Stimulated activated CD4-positive, alpha-beta T cell treated with anti-CD3 and anti-CD28 coated beads, Interleukin-1b, Interleukin-23, amount 100 ng/mL, for 4 hours (primary cell): ENCODE data around the gene PTPRK.
"Not testable (repeated sequence)": the region's sequence is repeated elsewhere in the genome, so short reads cannot be mapped to it uniquely, and the experiment has no call there.

Source experiments
- DNase-seq, 2 donors: peaks; one replicate each; pipeline ENCODE4 v3.0.0-alpha.2; 2020; ENCODE audit warnings: low read depth in 2 of 2

PTPRK gene

DNA sequence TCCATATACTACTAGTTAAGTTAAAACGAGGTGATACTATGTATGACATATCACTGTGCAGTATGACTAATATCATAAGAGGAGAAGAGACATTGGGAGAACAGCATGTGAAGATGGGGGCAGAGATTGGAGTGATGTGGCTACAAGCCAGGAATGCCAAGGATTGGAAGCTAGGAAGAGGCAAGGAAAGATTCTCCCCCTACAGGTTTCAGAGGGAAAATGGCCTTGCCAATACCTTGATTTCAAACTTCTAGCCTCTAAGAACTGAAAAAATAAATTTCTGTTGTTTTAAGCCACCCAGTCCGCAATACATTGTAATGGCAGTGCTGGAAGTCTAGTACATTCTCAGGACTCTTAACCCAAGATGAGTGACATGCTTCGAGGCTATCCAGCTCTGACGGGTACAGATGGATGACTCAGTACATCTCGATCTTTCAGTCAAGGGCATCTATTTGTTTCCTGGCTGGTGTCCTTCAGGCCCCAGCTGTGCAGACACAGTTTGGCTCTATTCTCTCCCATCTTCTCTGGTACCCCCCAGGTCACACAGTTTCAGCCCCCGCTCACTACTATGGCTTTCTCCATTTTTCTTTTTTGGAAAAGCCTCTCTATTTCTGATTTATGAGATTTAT lies 564.0 kb downstream of the PTPRK start:
- DNase-seq = no peak

DNA sequence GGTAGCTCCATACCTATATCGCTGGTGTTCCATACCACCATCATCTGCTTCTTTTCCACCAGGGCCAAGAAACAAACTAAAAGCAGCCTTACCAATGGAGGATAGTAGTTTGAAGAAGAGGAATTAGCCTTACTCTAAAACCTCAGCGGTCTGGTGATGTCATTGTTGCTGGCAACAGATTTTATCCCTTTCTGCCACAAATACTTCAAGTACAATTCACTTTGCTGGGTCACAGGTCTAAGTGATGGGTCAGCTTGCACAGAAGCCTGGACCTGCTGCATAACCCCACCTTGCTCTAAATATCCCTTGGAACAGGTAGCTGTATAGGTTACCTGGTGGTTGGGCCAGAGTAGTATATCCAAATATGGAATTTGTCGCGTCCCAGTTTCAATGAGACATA lies 566.3 kb downstream of the PTPRK start:
- no peak for DNase-seq

DNA sequence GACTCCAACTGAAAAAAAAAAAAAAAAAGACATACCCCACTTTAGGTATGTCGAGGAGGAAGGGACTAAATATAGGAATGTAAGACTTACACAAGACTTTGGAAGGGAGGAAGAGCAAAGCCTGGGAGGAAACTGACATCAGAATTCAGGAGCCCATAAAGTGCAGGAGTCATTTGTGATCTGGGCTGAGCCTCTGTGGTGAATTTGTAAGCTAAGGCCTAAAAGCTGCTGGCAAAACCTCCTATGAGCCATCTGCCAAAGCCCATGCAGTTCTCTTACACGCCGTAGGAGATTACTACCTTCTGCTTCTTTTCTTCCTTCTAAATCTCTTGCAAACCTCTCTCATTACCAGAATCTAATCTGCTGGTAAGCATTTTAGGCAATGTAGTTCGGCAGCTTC lies 567.6 kb downstream of the PTPRK start:
- no peak for DNase-seq

DNA sequence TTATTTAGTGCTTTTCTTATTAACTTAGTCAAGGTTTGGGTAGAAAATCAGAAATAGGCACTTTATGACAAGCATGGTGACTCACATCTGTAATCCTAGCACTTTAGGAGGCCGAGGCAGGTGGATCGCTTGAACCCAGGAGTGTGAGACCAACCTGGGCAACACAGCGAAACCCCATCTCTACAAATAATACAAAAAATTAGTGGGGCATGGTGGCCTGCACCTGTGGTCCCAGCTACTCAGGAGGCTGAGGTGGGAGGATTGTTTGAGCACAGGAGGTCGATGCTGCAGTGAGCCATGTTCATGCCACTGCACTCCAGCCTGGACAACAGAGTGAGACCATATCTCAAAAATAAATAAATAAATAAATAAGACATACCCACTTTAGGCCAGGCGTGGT lies 568.2 kb downstream of the PTPRK start:
- DNase-seq = no peak

DNA sequence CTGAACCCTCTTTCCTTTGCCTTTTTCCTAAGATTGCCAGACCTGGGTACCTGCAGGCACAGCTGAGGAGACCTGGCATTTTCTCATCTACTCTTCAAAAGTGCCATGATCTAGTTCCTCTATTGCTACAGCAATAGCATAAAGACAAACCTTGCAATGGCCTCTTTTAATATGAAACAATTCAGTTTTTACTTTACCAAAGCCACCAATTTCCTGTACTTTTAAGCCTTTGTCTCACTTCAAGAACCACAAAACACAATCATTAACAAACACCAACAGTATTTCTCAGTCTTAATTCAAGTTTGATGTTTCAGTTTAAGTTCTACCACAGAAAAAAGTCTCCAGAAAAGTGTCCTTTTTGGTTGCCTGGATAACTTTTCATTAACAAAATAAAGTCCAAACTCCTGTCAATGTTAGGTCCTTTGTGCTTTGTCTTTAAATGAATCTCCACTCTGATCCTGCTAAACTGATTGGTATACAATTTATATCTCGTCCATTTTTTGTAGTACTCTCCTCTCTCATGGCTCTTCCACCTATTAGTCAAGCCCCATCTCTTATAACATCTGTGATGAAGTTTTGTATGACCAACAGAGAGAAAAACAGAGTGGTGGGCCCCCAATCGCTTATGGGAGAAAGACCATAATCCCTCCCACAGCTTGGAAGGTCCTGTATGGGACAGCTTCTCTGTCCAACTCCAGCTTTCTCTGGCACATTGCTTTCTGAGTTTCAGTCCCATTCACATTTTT lies 569.1 kb downstream of the PTPRK start:
- DNase-seq = no peak

DNA sequence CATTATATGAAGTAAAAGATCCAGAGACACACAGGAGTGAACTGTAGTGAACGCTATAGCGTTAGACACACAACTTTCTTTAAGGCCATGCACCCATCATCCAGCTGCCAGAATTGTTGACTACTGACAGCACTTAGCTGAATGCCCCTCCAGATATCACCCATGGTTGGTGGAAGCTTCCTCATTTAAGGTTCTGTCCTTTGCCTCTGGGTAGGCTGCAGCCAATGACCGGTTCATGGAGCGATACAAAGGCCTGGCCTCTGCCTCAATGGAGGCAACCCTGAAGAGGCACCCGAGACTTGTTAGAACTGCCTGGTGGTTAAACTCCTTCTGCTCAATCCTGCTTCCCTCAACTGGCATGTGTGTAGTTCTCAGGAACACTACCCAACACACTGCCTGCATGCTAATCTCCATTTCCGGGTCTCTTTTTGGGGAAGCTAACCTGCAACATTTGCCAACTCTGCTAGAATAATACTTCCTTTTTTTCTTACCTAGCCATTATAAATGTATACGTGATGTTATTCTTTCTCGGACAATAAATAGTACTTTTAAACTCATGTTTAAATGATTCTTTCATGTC lies 569.7 kb downstream of the PTPRK start:
- DNase-seq = no peak

DNA sequence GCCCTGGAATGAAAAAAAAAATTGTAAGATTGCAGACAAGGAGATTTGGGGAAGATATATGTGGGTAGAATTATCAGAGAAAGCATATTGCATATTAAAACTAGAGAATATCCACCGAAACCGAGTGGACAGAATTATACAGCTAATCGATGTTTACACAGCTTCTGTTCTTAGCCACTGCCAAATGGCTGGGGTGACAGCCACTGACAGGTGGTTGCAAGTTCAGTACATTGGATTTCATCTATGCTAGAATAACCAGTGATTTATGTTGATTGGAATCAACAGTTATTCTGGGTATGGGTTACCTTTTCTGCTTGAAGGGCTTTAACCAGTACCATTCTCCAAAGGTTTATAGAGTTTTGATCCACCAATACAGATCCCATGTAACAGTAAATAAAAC lies 571.1 kb downstream of the PTPRK start:
- no peak for DNase-seq

DNA sequence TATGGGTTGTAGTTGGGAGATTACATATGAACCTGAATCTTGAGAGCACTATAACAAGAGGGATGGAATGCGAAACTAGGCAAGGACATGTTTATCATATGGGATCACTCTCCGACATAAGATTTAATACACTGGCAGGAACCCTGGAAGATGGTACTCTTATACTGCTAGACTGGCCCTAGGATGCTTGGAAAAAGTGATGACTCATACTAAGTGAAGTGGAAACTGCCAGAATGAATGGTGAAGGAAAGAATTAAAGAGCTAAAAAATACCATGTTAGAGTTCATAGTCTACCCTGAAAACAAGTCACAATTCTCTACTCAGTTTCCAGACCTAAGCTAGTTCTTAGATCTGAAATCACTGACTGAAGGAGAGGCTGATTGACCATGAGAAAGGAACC lies 574.0 kb downstream of the PTPRK start:
- no peak for DNase-seq

DNA sequence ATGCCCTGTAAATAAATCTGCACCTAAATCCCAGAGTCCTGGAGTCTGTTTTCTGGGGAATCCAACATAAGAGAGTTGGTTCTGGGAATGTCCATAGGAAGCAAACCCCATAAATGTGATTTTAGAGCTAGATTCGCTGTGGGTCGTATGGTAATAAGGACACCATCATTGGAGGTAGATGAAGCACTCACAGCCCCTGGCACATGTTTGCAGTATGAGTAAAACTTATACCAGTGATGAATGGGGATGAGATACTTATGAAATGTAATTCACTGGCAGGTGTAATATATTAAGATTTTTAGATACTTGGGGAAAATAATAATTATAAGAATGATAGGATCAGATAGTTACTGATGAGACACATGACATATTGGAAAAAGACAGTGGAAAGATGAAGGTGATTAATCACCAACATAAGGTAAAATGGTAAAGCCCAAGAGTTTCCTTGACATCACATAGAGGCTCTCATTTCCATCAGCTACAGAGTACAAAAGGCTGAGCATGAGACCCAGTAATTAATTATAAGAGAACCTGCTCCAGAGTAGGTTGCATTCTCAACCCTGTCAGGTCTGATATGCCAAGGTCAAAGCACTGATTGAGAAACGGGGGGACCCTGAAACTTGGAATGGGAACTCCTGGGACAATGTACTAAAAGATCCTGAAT lies 574.8 kb downstream of the PTPRK start:
- no peak for DNase-seq

DNA sequence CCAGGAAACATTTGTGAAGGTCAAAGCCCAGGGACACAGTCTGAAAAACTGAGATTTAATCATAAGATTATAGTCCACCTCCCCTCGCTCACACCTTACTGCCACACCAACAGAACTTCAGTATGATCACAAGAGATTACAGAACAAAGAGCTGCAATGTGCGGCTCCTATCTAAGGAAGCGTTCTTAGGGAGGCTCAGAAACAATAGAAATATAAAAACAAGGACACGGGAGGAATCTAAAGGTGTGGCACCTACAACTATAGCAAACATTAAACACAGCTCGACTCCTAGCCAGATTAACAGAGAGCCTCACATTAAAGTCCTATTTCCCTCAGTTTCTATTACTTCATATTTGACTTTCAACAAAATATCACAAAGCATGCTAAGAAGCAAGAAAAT lies 579.2 kb downstream of the PTPRK start:
- DNase-seq = no peak

DNA sequence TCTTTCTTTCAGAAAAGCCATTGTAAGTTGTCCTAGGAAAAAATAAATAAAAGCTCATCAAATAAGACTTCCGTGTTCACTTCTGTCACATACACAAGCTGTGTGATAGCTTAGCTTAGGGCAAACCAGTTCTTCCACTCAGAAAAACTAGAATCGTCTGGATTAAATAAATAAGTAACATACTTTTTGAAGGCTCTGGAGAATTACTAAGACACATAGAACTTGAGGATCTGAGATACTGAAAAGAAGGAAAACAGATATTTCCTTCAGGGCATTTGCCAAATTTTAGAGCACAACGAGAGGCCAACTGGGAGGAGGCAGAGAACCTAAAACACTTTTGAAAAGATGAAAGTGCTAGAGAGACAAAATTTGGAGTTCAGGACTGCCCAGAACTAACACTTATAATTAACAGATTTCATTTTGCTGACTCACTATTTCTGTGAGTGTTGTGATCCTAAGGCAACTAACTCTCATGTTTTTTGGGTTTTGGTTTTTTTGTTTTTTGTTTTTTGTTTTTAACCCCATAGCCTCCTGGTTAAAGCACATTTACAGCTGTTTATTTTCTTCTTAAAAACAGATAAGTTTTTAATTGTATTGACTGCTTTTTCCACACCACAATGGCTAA lies 580.8 kb downstream of the PTPRK start:
- DNase-seq = no peak

DNA sequence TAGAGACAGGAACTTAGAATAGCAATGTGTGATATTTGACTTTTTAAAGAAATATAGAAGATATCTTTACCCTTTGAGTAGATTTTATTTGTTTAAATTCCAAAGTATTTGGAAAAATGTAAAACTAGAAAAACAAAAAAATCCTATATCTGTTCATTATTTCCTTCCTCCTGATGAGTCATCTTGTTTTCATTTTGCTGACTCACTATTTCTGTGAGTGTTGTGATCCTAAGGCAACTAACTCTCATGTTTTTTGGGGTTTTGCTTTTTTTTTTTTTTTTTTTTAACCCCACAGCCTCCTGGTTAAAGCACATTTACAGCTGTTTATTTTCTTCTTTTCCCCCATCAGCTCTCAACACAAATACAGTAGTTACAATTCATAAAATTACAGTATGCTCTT lies 581.7 kb downstream of the PTPRK start:
- DNase-seq = no peak

DNA sequence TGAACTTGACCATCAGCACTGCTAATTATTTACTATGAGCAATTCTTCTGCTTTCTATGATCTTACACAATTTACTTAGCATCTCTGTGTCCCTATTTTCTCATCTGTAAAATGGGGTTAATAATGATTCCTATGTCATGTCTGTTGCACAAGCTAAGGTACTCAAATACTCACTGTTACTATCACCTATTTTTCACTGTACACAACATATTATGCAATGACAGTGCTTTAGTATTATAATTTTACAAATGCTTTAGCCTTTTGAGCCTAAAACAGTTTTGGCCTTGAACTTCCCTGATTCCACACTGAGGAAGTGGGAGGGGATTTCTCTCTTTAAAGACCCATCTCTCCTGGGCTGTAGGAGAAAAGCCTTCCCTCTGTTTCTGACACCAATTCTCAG lies 582.7 kb downstream of the PTPRK start:
- DNase-seq = no peak

DNA sequence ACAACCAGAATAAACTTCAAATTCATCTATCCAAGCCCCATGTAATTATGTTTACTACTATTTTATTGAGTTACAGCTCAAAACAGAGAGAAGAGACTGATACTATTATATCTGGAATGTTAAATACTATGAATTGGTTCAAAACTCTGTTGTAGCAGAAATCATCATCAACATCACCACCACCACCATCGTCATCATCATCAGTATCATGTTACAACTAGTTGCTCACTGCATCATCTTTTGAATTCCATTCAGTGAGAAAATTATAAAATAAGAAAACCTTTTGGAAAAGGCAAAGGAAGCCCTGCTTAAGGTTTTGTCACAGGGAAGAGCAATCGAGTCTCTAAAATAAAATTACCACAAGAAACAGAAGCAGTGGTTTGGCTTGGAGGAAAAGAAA lies 583.3 kb downstream of the PTPRK start:
- DNase-seq = no peak

DNA sequence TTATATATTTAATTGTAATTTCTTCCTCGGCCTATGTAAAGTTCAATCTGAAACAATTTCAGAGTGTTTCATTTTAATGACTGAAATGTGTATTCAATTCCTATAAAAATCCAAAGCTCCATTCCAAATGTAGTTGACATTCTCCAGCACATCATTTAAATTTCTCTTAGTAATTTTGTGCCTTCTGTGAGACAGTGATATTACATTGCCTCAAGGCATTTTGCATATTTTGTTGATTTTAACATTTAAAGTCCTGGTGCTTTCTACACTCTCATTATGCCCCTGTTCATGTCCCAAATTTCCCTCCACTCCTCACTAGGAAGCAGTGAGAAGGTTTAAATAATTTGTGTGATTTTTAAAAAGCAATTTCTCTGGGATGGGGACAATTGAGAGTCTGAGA lies 585.4 kb downstream of the PTPRK start:
- DNase-seq = no peak

DNA sequence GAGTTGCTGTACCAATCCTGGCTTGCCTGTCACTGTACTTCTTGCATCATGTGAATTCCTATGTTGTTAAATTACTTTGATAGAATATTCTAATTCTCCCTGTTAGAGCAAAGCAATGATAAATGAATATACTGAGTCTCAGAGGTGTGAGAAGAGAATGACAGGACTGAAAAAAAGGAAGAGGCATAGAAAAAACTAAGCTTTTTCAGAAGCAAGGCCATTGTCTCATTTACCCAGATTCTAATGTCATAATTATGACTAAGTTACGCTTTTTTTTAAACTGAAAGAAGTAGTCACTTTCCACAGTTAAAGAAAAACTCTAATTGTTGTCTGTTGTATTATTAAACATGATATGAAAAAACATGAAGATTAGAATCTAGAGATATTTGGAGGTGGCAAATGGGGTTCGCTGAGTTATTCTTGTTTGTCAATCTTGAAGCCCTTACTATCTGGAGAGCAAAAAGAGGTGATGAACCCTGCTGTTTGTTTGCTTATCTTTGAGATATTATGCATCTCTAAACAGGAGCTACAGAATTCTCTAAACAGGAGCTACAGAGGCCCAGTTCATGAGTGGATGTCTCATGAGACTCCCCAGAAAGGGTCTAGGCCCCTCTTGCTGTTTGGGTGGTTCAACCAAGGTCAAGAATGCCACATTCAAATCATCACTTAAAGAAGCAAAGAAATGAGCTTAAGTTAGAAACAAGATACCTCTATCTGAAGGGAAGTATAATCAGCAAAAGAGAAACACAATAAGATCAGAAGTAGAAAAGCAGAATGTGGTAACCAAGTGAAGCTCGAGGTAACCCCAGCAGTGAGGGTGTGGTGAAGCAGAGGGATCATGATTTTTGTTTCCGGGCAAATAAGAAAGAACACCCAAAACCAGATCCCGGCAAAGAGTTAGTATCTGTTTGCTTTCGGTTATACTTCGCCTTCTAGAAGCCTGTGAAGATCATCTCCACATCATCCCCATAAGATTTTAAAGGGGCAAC lies 586.3 kb downstream of the PTPRK start:
- DNase-seq = peak in 1 of 2 donors; percentile 17

DNA sequence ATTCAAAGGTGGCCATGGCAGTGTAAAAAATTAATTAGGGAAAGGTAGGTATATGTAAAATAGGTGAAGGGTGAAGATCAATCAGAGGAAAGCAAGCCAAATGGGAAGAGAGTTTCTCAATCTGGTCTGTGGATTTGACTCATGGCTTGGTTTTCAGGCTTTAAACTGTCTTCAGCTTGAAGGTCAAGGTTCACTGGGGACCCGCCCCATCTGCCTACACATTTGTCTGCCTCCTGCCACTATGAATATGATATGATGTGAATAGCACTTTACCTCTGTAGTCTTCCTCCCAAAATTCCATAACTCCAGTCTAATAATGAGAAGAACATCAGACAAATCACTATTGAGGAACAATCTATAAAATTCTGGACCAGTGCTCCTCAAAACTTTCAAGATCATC lies 587.3 kb downstream of the PTPRK start:
- DNase-seq = no peak

DNA sequence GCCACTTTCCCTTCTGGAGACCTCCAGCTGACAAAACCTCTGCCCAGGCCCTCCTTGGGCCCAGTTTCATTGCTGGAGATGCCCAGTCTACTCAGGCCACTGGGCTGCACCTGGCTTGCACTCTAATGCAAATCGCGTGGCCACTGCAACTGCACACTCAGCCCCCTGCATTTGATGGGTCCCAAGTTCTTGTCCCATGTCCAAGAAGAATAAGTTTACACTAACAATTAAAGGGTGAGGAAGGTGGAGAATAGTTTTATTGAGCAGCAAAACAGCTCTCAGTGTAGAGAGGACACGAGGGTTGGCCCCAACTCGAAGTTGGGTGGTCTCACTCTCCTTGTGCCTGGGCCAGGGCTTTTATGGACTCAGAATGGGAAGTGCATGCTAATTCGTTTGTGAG lies 587.7 kb downstream of the PTPRK start:
- DNase-seq = no peak

DNA sequence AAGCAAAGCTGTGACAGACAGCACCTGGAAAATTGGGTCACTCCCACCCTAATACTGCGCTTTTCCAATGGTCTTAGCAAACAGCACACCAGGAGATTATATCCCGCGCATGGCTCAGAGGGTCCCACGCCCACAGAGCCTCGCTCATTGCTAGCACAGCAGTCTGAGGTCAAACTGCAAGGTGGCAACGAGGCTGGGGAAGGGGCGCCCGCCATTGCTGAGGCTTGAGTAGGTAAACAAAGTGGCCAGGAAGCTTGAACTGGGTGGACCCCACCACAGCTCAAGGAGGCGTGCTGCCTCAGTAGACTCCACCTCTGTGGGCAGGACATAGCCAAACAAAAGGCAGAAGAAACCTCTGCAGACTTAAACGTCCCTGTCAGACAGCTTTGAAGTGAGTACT lies 594.0 kb downstream of the PTPRK start:
- DNase-seq = not testable (repeated sequence)

DNA sequence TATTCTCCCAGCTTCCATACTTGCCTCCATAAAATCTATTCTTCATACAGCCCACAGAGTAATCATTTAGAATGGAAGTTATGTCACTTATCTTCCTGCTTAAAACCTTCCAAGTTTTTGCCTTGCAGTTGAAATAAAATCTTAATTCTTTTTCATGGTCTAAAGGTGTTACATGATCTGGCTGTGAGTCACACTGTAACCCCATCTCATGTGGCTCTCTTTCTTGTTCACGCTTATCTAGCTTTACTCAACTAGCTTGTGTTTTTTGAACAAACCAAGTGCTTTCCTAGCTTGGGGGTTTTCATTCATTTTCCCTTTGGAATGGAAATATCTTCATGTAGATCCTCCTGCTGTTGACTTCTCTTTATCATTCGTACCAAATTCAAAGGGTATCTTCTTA lies 596.0 kb downstream of the PTPRK start:
- no peak for DNase-seq

DNA sequence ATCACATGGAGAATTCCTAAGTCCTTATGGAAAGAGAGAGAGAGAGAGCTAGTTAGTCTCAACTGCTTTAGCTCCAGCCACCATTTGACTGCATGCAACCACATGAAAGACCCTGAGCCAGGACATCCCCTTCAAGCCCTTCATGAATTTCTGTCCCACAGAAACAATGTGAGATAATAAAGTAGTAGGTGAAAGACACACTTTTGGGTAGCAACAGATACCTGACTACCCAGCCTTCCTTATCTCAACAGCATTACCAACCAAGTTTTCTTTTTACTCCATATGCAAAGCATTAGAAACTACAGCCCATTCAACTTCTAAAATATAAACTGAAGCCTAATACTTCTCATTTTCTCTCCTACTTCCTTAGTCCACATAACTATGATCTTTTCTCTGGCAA lies 596.4 kb downstream of the PTPRK start:
- DNase-seq = no peak
